ENCODE data around the gene UGCG. TPM values are rescaled to one million over a fixed set of nuclear protein-coding genes. Genes with fewer than 3 reads are reported as not detected.

UGCG gene
- total and polyA plus RNA-seq, 2 of the 8 experiments (the other 6 are each of a cell fraction or from before 2014, with no cell fraction given), result 14.9 to 34.0 TPM

GRCh38 chr9:111900151-111900857 lies 3.7 kb downstream of the UGCG start:
- Histone ChIP-seq H3K18ac (ENCODE audit: extremely low read depth, low read length) (no peak overlapping the region), H3K9ac (replicated peaks in 1 of 4; ENCODE audit: extremely low read depth in 1 of 4, low read depth in 3 of 4, low read length in 3 of 4) (no peak overlapping the region), H2BK120ac (replicated peaks; ENCODE audit: low read depth, low read length) (no peak overlapping the region), H4K91ac (replicated peaks; ENCODE audit: insufficient read length, low read length) (no peak overlapping the region), H3K56ac (replicated peaks; ENCODE audit: insufficient read length, low read depth, low read length) (no peak overlapping the region), H4K20me1 (replicated peaks in 1 of 2; ENCODE audit: control insufficient read depth in 1 of 2, insufficient read depth in 2 of 2, low read length in 2 of 2) (peaks cover 6 to 8% of the 10 kb centered on the region in 2 experiments), H3K4ac (replicated peaks; ENCODE audit: insufficient read length, low read depth, low read length) (no peak overlapping the region), H3K4me3 (ENCODE audit: extremely low read depth in 1 of 4, insufficient read depth in 2 of 4, low read depth in 3 of 4, low read length in 4 of 4) (no peak overlapping the region), H2AFZ (ENCODE audit: low read length) (no peak overlapping the region), H2AK5ac (ENCODE audit: low read depth, low read length) (no peak overlapping the region), H3K9me3 (ENCODE audit: insufficient read depth in 2 of 2, low read depth in 1 of 2, low read length in 1 of 2) (no peaks in the 10 kb centered on the region), H4K8ac (ENCODE audit: extremely low read depth, insufficient read depth, low read length) (no peak overlapping the region), H2BK15ac (ENCODE audit: low read length) (no peak overlapping the region), H3K23ac (ENCODE audit: insufficient read length) (no peak overlapping the region), H3K23me2 (ENCODE audit: low read depth, low read length) (peaks cover 10% of the 10 kb centered on the region), H3K14ac (ENCODE audit: insufficient read length) (no peak overlapping the region), H4K5ac (ENCODE audit: insufficient read length, low read depth, low read length) (no peak overlapping the region), H3K36me3 (ENCODE audit: control insufficient read depth in 2 of 4, insufficient read depth in 4 of 4, low read length in 3 of 4) (no peaks in the 10 kb centered on the region), H3K79me1 (ENCODE audit: low read depth, low read length) (peaks cover 9% of the 10 kb centered on the region), H3K79me2 (ENCODE audit: control insufficient read depth in 1 of 2, insufficient read depth in 2 of 2, low read length in 2 of 2) (peaks cover 29 to 80% of the 10 kb centered on the region in 2 experiments), H3K4me2 (ENCODE audit: insufficient read depth in 1 of 2, low read depth in 2 of 2, low read length in 2 of 2) (no peak overlapping the region; a peak in 1 of 4 replicates), H2BK5ac (ENCODE audit: low read depth, low read length) (no peak overlapping the region), H2BK20ac (ENCODE audit: low read length) (no peak overlapping the region), H3K27ac (ENCODE audit: low read depth, low read length) (no peak overlapping the region), H2BK12ac (ENCODE audit: low read depth, low read length) (no peak overlapping the region), H3K4me1 (replicated peaks in 1 of 4; ENCODE audit: control insufficient read depth in 3 of 4, insufficient read depth in 4 of 4, low read length in 3 of 4) (peaks cover 0 to 5% (median 0%) of the 10 kb centered on the region in 4 experiments; a peak in 4 of 7 replicates), H3K27me3 (replicated peaks in 1 of 4; ENCODE audit: control insufficient read depth in 3 of 4, extremely low read depth in 1 of 4, insufficient read depth in 3 of 4, low read length in 3 of 4) (no peaks in the 10 kb centered on the region)
- DNase-seq (ENCODE audit: low read depth in 1 of 2, low spot score in 2 of 2) (no peak), FAIRE-seq (no peak)
- WGBS, 2 experiments (ENCODE audit: extremely low coverage in 1 of 2, insufficient coverage in 1 of 2, insufficient read length in 1 of 2, insufficient replicate concordance in 2 of 2, low coverage in 1 of 2, low lambda C conversion rate in 2 of 2, missing lambda C conversion rate in 1 of 2), result 79% methylated on average over 6 of the region's 6 CpGs; no CpG with 5 or more reads in 1 of the 2 experiments
- CTCF ChIA-PET (ENCODE audit: partially characterized antibody), result no interaction called here
- TF ChIP-seq EP300 (IDR thresholded peaks at IDR 0.05; ENCODE audit: borderline replicate concordance in 1 of 2, low read depth in 2 of 2, low read length in 2 of 2) (no peak), SIN3A (conservative IDR thresholded peaks at IDR 0.05 in 1 of 2, IDR thresholded peaks at IDR 0.05 in 1 of 2; ENCODE audit: low read depth in 1 of 2, low read length in 2 of 2) (no peak), SRF (IDR thresholded peaks at IDR 0.05; ENCODE audit: low read depth, low read length) (no peak), POU5F1 (IDR thresholded peaks at IDR 0.05; ENCODE audit: low read depth, low read length) (no peak), RAD21 (IDR thresholded peaks at IDR 0.05 in 1 of 2, conservative IDR thresholded peaks at IDR 0.05 in 1 of 2; ENCODE audit: low read depth in 2 of 2, low read length in 2 of 2) (no peak)
- TF ChIP-seq, protein P1, sequence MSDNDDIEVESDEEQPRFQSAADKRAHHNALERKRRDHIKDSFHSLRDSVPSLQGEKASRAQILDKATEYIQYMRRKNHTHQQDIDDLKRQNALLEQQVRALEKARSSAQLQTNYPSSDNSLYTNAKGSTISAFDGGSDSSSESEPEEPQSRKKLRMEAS (IDR thresholded peaks at IDR 0.05), result no peak
- POLR2A ChIA-PET (ENCODE audit: partially characterized antibody), result no interaction called here

All from H1 (cell line).